Measurements from ENCODE around the gene PBOV1.
"Not testable (repeated sequence)": the region's sequence is repeated elsewhere in the genome, so short reads cannot be mapped to it uniquely, and the experiment has no call there.

The PBOV1 gene

DNA sequence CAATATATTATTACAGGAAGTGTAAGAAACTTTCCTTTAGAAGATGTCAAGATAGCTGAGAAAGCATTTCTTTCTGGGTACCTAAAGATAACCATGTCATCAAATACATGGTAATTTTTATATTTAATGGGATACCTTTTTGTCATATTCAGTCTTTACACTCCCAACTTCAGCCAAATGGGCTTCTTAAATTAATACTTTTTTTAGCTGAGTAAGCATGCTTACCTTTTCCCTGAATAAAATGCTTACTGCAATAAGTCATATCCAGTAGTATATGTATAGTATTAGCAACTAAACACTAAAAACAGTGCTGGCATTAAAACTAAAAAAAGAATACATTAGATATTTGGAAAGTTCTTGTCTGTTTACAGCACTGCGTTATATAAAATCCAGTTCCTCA, 17.4 kb upstream of the PBOV1 start:
- no peak for DNase-seq

DNA sequence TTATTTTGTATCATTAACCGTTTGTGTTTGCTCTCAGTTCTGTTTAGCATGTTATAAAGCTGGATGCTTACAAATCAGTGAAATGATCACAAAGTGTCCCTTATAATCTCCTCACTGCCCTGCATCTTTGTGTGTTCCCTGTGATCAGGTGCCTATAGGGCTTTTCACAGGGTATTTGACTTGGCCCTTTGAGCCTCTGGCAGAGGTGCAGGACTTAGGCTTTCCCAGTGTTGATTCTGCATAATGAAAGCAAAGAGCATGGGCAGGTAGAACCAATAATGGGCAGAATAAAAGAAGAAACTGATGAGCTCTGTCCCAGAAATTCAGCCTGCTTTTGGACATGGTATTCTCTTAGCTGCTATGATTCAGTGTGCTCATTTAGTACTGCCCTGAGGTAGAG, 16.9 kb upstream of the PBOV1 start:
- no peak for DNase-seq

DNA sequence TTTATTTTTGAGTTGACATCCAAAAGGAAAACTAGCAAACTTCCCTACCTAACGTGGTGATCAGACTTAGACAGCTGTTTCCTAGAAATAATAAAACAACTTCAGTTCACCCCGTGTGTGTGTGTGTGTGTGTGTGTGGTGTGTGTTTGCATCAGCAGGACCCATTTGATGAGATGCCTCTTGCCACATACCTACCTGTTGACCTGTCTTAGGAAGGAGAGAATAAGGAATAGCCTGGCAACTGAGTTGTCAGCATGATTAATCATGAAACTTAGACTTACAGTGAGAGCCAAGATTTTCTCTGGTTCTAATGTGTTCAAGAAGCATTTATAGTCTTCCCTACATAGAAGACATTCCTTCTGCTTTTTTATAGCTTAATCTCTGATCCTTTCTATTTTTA, 16.1 kb upstream of the PBOV1 start:
- DNase-seq: no peak

DNA sequence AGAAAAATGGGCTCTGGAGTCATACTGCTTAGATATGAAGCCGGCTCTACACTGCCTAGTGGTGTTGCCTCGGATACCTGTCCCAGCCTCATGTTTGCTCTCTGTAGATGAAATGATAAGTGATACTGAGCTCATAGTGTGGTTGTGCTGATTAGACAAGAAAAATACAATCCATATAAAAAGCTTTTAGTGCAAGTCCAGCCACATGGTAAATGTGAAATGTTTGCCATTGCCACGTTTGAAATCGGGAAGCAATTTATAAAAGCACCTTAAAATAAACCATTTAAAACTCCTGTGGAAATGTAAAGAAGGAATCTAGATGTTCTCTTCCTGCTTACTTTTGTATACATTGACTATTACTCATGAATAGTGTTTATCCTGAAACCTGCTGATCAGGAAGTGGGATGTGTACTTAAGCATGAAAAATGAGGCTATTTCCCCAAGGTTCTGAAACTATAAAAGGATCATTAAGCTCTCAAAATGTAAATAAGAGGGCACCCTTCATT, 13.1 kb upstream of the PBOV1 start:
- DNase-seq: no peak

DNA sequence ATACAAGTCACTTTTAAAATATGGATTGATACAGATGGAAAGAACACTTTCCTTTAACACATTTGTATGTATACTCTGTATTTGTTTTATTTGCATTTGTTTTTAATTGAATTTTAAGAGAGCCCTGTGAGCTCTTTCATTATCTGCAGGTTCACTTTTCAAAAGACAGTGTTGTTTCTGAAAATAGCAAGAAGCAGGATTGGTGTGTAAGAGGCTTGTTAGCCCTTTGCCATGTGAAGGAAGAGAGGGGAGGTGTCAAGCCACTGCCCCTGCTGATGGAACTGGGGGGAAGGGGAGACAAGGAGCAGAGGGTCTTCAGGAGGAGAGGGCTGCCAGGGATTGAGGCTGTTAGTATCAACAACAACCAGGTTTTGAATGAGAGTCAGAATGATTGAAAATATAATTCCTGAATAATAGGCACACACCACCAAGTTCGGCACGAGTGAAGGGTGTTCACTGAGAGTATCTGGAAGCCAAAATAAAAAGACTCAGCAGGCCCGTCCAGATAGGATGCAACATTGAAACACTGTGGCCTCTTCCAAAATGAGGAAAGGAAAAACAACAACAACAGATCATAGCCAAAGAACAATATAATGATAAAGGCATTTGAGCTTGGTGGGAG, 12.6 kb upstream of the PBOV1 start:
- DNase-seq: no peak

DNA sequence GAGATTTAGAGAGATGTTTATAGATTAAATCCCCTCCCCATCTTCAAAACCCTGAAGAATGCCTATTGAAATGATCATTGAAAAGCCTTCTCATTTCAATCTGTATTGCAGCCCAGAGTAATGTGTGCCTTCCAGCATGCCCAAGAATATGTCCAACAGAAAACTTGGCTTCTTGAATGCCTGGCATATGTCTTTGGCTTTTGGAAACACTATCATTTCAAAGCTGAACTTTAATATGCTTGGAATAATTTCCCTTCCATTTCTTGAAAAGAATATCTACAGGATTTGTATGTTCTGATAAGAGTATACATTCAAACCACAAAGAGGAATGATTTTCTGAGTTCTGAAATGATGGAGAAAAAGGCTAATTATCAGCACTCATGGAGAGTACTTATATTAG, 11.9 kb upstream of the PBOV1 start:
- no peak for DNase-seq

DNA sequence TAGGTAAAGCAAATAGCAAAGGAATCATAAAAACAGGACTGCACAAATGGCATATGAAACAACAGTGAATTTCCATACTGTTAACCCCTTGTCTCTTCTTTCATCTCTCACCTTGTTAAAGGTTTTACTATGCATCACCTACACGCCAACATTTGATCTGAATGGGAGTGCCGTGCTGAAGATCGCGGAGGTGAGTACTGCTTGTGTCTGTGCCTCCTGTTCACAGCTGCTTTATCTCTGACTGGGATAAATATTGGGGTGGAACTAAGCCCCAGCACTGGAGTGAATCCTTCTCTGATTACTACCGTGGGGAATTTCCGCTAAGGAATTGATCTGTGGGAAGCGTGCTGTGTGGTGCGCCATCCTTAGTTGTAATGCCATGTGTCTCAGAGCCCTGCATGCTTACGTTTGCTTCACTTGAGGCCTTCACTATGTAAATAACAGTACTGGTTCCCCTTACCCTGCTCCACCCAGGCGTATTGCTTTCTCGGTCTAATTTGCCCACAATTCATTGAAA, 11.4 kb upstream of the PBOV1 start:
- no peak for DNase-seq

DNA sequence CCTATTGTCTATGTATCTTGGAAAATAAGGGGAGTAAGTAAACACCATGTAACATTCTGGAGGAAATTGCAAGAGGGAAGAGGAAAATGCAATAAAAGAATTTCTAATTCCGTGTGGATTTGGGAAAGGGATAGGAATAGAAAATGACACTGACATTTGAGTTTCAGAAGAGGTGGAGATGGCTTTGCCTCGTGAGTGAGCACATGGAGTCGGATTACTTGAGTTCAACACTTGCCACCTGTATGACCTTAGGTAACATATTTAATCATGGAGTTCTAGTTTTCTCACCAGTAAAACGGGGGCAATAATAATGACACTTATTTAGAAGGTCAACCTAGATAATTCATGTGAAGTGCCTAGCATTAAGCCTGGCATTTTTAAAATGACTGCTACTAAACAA, 10.8 kb upstream of the PBOV1 start:
- no peak for DNase-seq

DNA sequence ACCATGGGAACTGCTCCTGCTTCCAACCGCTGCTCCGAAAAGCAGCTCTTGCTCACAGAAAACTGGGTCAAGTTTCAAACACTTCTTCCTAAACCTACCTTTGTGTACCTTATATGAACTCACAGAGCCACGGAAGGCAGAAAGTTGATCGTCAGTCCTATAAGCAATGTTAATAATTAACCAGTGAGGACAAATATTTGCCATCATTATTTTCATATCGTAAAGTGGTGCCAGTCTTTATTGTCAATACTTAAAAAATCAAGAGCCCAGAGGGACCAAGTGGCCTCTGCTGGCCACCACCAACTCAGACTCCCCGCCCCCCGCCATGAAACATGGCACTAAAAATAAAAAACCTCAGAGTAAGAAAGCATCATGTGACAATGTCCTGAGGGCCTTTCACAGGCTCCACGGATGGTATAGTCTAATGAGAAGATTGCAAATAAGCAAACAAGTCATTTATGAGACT, 9.1 kb upstream of the PBOV1 start:
- DNase-seq: no peak

DNA sequence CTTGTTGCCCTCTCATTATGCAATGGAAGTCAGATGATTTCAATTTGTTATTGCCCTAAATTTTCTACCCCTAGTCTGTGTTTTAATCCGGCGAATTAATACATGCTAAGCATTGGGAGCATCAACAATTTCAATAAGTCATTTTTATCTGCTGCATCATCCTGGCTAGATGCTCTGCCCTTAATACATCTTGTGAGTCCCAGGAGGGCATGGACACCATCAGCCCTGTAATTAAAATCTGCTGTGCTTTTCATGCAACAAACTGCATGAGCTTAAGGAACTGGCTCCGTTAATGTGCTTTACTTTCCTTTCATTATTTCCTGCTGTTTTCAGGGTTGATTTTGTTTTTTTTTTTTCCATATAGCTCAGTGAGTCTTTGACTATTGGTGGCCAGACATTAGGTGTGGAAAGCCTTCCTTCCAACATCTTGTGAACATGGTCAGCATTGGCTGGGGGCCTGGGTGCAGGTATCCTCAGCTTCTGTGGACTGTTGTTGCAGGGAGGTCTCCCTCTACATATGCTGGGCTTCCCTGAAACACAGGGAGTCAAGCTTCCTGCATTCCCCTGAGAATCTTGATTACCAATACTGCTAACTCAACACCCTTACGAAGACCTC, 8.5 kb upstream of the PBOV1 start:
- DNase-seq: no peak

DNA sequence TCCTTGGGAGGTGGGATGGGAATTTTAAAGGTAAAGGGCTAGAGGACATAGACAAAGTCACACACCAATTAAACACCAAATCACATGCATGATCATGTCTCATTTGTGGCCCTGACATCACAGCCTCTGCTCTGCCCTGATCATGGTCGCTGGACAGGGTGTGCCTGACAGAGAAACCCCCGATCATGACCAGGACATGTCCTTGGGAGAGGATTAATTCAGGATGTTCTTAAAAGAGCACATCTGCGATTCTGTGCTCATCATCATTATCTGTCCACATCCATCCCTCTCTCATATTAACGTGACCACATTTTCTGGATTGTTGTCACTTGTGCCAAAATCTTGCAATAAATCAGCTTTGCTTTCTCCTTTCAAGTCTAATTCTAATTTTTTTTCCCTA, 7.7 kb upstream of the PBOV1 start:
- no peak for DNase-seq

DNA sequence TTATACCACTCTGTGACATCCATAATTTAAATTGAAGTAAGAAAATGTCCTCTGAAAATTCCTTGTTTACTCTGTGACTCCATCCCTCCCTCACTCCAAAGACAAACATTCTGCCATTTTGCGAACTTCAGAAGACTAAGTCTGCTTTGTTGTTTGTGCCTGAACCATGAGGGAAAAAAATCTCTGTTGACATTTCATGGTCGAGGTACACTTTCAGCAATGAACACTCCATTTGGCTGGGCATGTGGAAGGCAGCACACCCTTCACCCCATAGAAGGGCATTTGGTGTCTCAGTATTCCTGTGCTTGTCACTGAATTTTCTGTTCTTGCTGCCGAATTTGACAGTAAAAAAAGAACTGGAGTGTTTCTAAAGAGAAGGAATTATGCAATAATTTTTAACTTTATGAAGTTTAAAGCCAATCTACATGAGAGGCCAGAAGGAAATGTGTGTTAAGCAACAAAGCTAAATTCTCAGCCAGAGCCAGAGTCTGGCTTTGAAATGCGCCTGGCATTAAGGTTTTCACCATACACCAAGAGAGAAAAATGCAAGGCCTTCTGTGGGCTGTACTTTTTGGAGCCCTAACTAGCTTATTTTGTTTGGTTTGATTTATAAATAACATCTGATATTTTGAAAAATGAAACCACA, 4.7 kb upstream of the PBOV1 start:
- DNase-seq: no peak

DNA sequence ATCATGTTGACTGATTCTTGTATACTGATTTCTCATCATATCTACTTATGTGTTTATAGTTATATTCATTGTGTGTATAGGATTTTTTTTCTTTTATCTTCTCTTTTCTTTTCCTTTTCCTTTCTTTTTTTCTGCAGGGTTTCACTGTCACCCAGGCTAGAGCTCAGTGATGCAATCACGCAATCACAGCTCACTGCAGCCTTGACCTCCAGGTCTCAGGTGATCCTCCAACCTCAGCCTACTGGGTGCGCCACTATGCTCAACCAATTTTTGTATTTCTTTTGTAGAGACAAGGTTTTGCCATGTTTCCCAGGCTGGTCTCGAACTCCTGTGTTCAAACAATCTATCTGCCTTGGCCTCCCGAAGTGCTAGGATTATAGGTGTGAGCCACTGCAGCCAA, 1.6 kb upstream of the PBOV1 start:
- no peak for DNase-seq

DNA sequence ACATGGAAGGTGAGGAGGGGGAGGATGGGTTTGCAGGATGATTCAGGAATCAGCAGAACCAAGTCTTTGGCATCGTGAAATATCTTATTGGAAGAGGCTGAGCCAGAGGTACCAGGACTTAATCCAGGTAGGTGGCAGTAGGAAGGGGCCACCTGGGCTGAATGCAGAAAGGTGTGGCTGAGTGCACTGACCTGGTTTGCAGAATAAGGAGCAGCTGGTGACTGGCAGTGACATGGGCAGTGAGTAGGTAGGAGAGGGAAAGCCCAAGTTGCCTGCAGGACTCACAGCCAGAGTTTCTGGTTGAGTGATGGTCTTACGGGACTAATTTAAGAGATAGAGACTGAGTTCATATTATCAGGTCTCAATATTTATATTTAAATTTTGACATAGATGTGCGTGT, 1.1 kb upstream of the PBOV1 start:
- DNase-seq: no peak

DNA sequence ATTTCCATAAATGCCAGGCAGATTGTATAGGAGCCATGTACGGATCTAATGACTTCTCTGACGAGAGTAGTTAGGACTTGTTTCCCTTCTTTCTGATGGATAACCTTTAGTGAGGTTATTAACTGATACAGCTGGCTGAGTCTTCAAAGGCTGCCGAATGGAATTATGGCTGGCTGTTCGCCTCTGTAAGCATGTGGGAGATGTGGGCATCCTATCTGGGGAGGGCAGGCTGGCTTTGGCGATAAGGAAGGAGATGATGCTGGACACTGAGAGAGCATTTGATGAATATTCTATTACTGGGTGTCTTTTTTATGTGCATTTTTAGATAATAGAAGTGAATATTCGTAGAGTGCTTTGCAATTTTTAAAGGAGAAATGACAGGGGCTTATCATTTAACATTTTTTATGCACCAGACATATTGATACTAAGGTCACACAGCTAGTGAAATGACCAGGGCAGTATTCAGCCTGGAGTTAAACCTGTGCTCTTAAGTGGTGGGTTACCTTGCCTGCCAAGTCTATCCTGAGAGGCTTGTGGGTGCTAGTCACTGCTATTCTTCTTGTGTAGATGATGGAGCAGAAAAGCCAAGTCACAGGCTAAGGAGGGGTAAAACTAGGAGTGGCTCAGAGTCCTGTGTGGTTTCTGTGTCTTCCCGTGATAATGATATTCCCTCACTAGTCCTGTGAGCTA, 3.1 kb downstream of the PBOV1 start:
- DNase-seq: no peak

DNA sequence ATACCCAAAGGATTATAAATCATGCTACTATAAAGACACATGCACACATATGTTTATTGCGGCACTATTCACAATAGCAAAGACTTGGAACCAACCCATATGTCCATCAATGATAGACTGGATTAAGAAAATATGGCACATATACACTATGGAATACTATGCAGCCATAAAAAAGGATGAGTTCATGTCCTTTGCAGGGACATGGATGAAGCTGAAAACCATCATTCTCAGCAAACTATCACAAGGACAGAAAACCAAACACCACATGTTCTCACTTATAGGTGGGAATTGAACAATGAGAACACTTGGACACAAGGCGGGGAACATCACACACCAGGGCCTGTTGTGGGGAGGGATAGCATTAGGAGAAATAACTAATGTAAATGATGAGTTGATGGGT, 5.8 kb downstream of the PBOV1 start:
- DNase-seq: not testable (repeated sequence)

DNA sequence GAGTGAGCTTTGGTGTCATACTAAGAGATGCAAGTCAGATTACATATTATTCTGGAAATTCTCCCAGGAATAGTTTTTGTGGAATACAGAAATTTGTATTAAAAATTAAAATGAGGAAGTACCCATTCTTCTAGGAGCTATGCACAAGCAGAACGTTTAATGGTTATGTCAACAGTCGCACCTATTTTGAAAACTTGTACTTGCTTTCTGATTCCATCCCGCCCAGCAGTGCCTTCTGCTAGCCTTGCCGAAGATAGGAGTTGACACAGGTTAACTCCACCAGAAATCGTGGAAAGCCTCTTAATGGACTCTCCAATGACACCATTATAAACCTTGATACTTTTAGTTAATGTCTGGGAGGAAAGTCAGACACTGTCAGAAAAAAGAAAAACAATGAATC, 6.7 kb downstream of the PBOV1 start:
- DNase-seq: no peak

DNA sequence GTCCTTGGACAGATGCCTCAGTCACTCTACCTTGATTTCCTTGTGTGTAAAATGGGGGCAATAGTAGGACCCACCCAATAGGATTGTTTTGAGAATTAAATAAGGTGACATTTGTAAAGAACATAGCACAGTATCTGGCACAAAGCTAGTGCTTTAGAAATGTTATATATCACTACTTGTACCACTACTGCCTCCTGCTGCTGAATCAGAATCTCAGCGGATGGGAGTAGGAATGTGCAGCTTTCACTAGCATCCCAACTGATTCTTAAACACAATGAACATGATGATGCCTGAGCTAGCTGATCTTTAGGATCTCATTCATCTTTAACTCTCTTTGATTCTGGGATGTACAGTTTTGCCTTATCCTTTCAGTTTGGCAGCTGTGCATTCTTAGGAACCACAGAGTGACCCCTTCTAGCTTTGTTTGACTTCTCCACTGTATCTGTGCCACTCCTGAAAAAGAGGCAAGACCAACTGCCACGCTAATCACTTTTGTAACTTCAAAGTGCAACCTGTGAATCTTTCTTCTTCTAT, 7.2 kb downstream of the PBOV1 start:
- no peak for DNase-seq

DNA sequence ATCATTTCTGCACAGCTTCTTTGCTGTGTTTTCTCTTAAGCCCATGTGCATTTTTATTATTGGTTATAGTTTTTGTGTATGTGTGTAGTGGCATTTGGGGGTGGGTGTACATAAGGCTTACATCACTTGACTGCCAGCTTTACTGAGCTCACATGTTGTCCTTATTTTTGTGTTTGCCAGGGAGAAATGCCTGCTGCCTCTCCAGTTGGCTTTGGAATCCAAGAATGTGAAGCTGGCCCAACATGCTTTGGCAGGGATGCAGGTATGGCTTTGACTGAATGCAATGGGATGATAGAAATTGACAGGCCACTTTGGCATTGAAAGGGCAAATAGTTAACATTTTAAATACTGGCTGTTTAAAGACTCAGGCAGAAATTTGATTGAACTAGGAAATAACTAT, 11.4 kb downstream of the PBOV1 start:
- no peak for DNase-seq

DNA sequence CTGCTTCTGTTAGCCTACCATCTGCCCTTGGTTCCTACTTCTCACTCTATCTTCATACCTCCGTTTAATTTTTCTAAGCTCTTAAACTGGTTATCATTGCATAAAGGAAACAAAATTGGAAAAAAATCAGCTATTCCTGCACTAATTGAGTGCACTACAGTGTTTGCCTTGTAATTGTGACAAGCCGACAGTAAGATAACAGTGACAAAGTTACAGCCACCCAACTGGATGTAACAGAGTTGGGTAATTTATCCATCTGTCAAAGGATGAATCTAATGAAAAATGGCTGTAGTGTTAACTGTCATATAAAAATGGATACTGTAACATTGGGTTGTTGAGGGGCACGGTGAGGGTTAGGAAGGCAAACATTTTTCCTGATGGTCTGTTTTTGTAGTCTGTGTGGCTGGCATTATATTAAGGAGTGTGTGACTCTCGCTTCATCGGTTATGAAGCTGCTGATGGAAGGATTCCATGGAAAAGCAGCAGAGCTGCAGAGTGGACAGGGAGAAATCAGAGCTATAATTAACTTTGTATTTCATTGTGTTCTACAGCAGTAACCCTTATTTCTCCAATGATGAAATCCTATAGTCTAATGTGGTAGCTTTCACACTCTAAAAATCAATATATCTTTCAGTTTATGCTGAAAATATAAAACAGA, 12.7 kb downstream of the PBOV1 start:
- DNase-seq: no peak

DNA sequence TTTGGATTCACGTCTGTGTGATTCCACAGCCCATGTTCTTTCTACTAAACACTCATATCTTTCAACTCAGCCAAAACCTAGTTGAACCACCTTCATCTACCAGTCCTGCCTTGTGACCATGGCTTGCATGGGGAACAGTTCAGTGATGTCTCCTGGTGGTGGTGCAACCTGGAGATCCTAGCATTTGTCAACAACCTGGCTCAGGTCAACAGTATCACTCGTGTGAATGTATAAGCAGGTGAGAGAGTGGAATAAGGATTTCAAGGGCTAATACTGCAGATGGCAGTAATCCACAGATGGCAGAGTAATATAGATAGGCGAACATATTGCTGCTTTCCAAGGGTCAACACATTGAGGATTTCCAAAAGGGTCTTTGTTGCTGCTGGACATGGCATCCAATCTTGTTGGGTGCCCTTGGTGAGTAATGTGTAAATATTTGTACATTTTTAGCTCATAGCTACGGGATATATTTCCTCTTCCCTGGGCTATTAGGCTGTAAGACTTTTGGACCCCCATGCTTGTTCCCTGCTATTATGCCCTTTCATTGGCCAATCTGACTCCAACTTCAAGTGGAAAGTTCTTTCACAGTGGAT, 13.4 kb downstream of the PBOV1 start:
- DNase-seq: no peak

DNA sequence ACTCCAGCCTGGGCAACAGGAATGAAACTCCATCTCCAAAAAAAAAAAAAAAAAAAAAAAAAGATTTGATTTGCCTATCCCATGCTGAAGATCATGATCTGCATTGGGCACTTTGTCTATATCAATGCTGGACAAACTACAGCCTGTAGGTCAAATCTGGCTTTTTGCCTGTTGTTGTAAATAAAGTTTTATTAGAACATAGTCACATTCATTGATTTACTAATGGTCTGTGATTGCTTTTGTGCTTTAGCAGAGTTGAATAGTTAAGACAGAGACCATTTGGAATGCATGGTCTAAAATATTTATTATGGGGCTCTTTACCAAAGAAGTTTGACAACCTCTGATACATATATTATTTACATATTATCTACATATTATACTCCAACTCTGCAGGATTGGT, 14.0 kb downstream of the PBOV1 start:
- no peak for DNase-seq
